Body of pancreas (tissue), 4 donors: ENCODE measurements around the gene FTH1. TPM values are rescaled to one million over a fixed set of nuclear protein-coding genes. Genes with fewer than 3 reads are reported as not detected.

Experiments
- ATAC-seq: fragments of 150-250 bp; one replicate; pipeline ENCODE4 v1.9.1; 2016
- DNase-seq, 4 donors: peaks; one replicate each; pipeline ENCODE4 v3.0.0-alpha.2; 2019
- H3K27ac ChIP-seq, 4 donors: fragments of 200-600 bp; sonication (generic); 1 replicate in 3 of 4; 2 replicates in 1 of 4; pipeline versions ENCODE4 v1.5.1 to v1.6.1; 2016 to 2019; ENCODE audit warnings: mild to moderate bottlenecking in 1 of 4, mixed read lengths in 1 of 4, moderate library complexity in 1 of 4
- H3K27me3 ChIP-seq, 2 donors: fragments of 200-600 bp; sonication (generic); one replicate each; pipeline ENCODE4 v1.6.0; 2016; ENCODE audit warnings: mild to moderate bottlenecking in 1 of 2
- H3K36me3 ChIP-seq, 2 donors: fragments of 200-600 bp; sonication (generic); replicated peaks in 1 of 2; 2 replicates each; pipeline ENCODE4 v1.5.1; 2016; ENCODE audit warnings: low read depth in 2 of 2; ENCODE audit not compliant: insufficient read depth in 1 of 2
- H3K4me1 ChIP-seq: fragments of 200-600 bp; sonication (generic); one replicate; pipeline ENCODE4 v1.6.0; 2016
- H3K4me3 ChIP-seq, 2 donors: fragments of 200-600 bp; sonication (generic); 1 replicate in 1 of 2; 2 replicates in 1 of 2; pipeline ENCODE4 v1.5.1; 2016 to 2019
- H3K9me3 ChIP-seq, 3 donors: fragments of 200-600 bp; sonication (generic); 1 replicate in 2 of 3; 2 replicates in 1 of 3; pipeline ENCODE4 v1.5.1; 2016
- CTCF ChIP-seq, 7 experiments: fragments of 450-650 bp in 4 of 7; fragments of 200-600 bp in 3 of 7; sonication (generic) in 3 of 7; IDR thresholded peaks; one replicate each; pipeline ENCODE4 v1.5.1; 2016 to 2019; ENCODE audit warnings: antibody characterized with exemption in 7 of 7
- POLR2A ChIP-seq, 3 donors: fragments of 450-650 bp; IDR thresholded peaks; one replicate each; pipeline ENCODE4 v1.6.1; 2016; ENCODE audit warnings: antibody characterized with exemption in 3 of 3, mild to moderate bottlenecking in 2 of 3
- WGBS, 2 donors: methylation state at CpG; one replicate each; pipeline ENCODE4 v1.1.5; 2017; 5-methylcytosine and 5-hydroxymethylcytosine counted together
- intact Hi-C: fragments of 100-400 bp; cut with DNase I; formaldehyde crosslinking; loops from one replicate; pipeline ENCODE4 v1.15.1; 2023
- total RNA-seq, 2 donors: library from RNA; depleted of rRNA; stranded (reverse); fragments of >200 nt; gene quantifications; one replicate each; pipeline ENCODE4 v1.1.0, GENCODE V29; 2016

Gene FTH1
- total RNA-seq, 2 donors from 2014 or later, result 1,333 to 1,363 TPM

- Histone ChIP-seq H3K4me1 (peaks cover 91% of the 10 kb centered on the region), H3K27me3 (no peaks in the 10 kb centered on the region), H3K36me3 (no peaks in the 10 kb centered on the region), H3K4me3 (peak overlapping the region in 1 of 2 donors; percentile 30), H3K27ac (peak overlapping the region; percentile 96 to 99 (median 98)), H3K9me3 (no peaks in the 10 kb centered on the region)
- TF ChIP-seq POLR2A (IDR thresholded peaks at IDR 0.05), result peak; percentile 83 to 94 (median 93)
- no peak for TF ChIP-seq CTCF (IDR thresholded peaks at IDR 0.05)
- 25 to 31% methylated on average over 14 of the region's 14 CpGs for WGBS, 2 donors
- DNase-seq (peak; percentile 89 to 96 (median 94)), ATAC-seq (peak; percentile 57)
- intact Hi-C loops, result no loop called here
Measured at GRCh38 chr11:61974766-61975631, 7.6 kb upstream of the FTH1 start.

GRCh38 chr11:61973476-61974162 is 6.2 kb upstream of the FTH1 start:
- TF ChIP-seq CTCF (IDR thresholded peaks at IDR 0.05), result no peak
- TF ChIP-seq POLR2A (IDR thresholded peaks at IDR 0.05), result peak in 1 of 3 donors; percentile 23

GRCh38 chr11:61972672-61973475 is 5.4 kb upstream of the FTH1 start:
- DNase-seq (peak in 3 of 4 donors; percentile 62 to 72 (median 67)), ATAC-seq (peak; percentile 36)
- peak overlapping the region; percentile 96 to 99 (median 98) for H3K27ac ChIP-seq
- H3K9me3 ChIP-seq, result no peaks in the 10 kb centered on the region
- no peaks in the 10 kb centered on the region for H3K36me3 ChIP-seq
- no peak overlapping the region for H3K4me3 ChIP-seq
- WGBS, 2 donors, result 9 to 15% methylated on average over 10 to 11 of the region's 11 CpGs
- no peaks in the 10 kb centered on the region for H3K27me3 ChIP-seq
- intact Hi-C loops, result no loop called here
- H3K4me1 ChIP-seq, result peaks cover 89% of the 10 kb centered on the region
- no peak for TF ChIP-seq CTCF (IDR thresholded peaks at IDR 0.05)
- TF ChIP-seq POLR2A (IDR thresholded peaks at IDR 0.05), result peak in 2 of 3 donors; percentile 42 to 46

More at GRCh38 chr11:61973476-61974162, 6.2 kb upstream of the FTH1 start:
- no peaks in the 10 kb centered on the region for H3K36me3 ChIP-seq
- H3K27ac ChIP-seq, result peak overlapping the region; percentile 96 to 99 (median 98)
- H3K27me3 ChIP-seq, result no peaks in the 10 kb centered on the region
- 40 to 41% methylated on average over 10 of the region's 10 CpGs for WGBS, 2 donors
- DNase-seq (peak in 2 of 4 donors; percentile 39 to 53), ATAC-seq (no peak)
- H3K4me1 ChIP-seq, result peaks cover 91% of the 10 kb centered on the region
- intact Hi-C loops, result no loop called here
- no peak overlapping the region for H3K4me3 ChIP-seq
- no peaks in the 10 kb centered on the region for H3K9me3 ChIP-seq

- H3K4me3 ChIP-seq, result no peak overlapping the region
- H3K27ac ChIP-seq, result peak overlapping the region; percentile 96 to 99 (median 98)
- TF ChIP-seq POLR2A (IDR thresholded peaks at IDR 0.05), result no peak
- TF ChIP-seq CTCF (IDR thresholded peaks at IDR 0.05), result no peak
- DNase-seq, result no peak
- no peaks in the 10 kb centered on the region for H3K9me3 ChIP-seq
- ATAC-seq, result no peak
- H3K27me3 ChIP-seq, result no peaks in the 10 kb centered on the region
- 33 to 42% methylated on average over 7 of the region's 7 CpGs for WGBS, 2 donors
- H3K4me1 ChIP-seq, result peaks cover 84% of the 10 kb centered on the region
- no peaks in the 10 kb centered on the region for H3K36me3 ChIP-seq
- intact Hi-C loops, result no loop called here
Measured at GRCh38 chr11:61972112-61972671, 4.8 kb upstream of the FTH1 start.
